HG03565 (cell line): ENCODE measurements around the gene RPRD1B.

Source experiments
- ATAC-seq: cut with Tn5 transposase; IDR thresholded peaks from one replicate; pipeline ENCODE4 v1.9.1; 2021; ENCODE audit warnings: mild to moderate bottlenecking, moderate library complexity; ENCODE audit not compliant: unreplicated experiment

The RPRD1B gene

DNA sequence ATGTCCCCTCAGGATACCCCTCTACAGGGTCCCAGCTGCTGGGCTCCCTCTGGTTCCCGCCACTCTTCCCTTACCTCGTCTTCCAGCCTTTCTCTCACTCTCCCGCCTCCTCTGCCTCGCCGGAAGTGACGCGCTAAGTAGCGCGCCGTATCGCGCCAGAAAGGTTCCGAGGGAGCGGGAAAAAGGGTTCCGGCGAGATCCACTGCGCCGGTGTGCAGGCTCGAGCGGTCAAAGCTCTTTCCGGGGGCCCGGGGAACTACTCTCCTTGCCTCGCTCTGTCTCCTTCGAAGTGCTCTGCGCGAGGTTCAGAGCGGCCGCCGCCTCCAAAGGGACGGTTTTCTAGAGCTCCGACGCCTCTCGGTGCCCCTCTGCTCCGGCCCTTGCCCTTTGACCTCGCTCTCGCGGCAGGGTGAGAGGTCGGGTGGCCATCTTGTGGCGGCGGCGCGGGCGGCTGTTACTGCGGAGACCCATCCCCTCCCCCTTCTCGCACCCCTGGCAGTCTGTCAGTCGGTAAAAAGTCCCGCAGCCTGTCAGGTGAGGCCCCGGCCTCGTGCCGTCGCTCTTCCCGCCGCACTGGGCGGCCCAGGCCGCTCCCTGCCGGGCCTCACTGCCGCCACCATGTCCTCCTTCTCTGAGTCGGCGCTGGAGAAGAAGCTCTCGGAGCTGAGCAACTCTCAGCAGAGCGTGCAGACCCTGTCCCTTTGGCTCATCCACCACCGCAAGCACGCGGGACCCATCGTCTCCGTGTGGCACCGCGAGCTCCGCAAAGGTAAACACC is at the start of gene RPRD1B, which contains the start of gene TTI1:
Gene RPRD1B, plus strand, starts transcription at position 417 of the 778 bp plus-strand sequence. Its CDS starts 202 bp downstream, at position 619.
Gene TTI1, minus strand, starts transcription at position 127 of the 778 bp plus-strand sequence. CDS start 19,640 bp downstream, outside the sequence.
- peak; percentile 79 for ATAC-seq

DNA sequence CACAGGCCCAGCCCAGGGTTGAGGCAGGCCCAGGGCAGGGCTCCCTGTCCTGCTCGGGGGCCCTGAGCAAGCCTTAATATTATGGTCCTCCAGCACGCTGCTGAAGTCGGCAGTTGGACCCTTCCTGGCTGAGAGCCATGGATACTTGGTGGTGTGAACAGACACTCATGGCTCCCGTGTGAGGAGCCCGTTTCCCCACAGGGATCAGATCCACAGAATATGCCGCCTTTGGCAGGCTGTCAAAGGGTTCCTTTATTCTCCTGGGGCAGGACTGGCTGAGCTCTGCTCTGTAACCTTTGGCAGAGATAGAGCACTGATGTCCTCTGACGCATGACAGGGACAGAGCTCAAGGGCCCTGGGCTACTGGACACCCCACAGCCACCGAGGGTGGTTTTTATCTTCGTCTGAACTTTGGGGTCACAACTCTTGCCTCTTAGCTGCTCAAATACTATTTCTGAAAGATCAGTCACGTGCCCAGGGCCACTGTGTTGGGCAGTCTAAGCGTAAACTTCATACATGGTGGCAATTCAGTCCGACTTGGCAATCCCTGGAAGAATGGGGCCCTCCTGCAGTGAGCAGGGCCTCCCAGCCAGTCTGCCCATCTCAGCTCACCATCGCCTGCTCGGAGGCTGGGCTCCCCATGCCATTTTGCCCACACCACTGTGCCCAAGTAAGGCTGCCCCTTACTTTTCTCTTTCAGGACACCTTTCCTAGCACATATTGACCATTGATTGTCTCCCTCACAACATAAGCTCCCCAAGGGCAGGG is 49.3 kb upstream of the RPRD1B start:
- ATAC-seq, result no peak

DNA sequence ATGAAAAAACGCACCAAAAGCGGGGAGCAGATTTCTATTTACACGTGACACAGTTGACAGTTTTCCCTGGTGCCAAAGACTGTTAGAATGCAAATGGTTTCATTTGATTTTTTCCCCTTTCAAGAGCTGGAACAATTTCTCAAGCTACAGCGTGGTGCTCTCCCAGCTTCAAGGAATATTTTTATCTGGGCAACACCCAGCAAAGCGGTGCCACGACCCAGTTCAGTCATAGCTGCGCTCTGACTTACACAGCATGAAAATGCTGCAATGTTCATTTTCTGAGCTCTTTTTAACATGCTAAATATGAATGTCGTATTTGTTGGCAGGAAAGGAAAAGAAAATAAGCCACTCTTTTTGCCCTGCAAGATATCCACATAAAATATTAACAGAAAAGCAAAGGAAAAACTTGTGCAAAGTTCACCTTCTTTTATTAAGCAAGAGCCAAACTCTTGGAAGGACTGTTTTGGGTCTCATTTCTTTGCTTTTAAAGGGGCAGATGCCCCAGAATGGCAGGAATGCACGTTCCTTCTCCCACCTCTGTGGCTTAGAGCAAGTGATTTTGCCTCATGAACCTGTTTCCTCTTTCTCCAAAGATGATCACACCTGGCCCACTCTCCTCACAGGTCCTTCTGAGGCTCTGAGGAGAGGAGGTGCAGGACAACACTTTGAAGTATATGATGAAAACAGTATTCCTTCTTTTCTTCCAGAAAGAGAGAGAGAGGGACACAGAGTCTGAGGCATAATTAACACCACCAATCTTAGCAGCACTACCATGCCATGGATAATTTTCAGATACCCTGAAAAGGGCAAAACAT is 47.3 kb upstream of the RPRD1B start:
- no peak for ATAC-seq

GRCh38 chr20:37986873-37987601 is 46.5 kb upstream of the RPRD1B start:
- no peak for ATAC-seq

- ATAC-seq, result no peak
These were observed 45.8 kb upstream of the RPRD1B start for GRCh38 chr20:37987602-37988290.

- no peak for ATAC-seq
These were observed 45.1 kb upstream of the RPRD1B start for GRCh38 chr20:37988306-37988954.

DNA sequence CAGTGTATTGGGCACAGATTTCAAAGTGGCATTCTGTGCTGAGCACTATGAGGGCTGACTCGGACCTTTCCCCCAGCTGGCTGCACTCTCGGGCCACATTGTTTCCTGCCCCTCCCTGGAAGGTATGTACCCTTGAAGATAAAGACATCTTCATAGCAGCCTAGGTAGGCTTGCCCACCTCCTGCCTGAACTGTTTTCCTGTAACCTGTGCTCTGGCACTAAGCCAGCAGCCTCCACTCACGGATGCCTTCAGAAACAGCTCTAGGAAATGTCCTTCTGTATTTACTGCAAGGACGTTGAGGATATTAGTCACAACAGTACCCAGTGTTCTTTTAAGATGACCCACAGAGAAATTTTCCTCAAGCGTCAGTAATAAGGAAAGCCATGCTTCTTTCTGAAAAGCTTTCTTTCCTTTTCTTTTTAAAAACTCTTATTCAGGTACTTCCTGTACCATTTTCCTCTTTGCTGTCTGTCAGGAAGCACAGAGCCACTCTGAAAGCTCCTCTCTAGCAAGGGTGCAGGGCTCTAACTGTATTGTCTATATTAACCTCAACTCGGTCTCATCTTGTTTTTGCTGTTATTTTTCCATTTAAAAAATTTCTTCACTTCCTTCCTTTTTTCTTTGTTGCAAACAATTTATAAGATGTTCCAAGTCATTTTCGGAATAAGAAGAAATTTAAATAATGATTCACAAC is 43.8 kb upstream of the RPRD1B start:
- ATAC-seq, result no peak

GRCh38 chr20:37990571-37991151 is 42.9 kb upstream of the RPRD1B start:
- peak; percentile 80 for ATAC-seq

DNA sequence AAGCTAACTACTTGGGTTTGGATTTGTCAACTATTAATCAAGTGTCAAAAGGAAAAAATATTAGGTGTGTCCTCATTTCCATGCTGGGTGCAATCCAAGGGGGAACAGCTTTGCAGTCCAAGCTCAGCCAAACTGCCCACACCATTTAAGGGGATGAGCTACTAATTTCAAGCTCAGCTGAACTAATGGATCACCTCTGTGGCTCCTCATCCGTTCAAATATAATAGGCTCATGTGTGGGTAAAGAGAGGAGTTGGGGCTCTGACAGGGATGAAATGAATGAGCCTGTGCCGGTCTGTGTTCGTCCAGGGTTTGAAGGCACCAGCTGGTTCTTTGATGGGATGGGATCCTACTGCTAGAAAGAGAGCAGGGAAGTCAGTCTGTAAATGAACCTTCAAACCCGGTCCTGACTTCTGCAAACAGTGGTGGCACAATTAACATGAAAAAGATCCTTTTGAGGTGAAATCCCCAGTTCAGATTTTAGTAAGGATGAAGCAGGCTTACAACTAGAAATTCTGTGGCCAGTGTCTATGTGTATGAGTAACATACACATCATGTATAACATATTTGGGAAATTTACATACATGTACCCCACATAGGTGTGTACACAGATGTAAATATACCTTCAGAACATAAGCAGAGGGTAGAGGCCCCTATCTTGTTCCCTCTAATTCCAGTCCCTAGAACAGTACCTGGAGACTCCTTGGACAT is 42.2 kb upstream of the RPRD1B start:
- no peak for ATAC-seq

DNA sequence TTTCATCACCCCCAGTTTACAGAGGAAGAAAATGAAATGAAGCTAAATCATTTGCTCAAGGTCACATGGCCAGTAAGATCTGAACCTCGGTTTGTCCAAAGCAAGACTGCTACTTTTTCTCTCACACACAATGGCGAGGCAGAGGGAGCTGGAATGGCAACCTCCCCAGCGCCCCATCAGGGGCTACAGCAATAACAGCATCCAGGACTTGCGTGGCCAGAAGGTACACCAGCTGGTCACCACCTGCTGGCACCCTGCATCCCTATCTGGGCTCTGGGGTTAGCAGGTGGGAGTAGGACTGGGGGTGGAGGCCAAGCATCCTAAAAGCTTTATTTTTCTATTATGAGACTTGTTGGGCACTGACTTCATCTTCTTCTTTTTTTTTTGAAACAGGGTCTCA is 41.6 kb upstream of the RPRD1B start:
- ATAC-seq, result no peak

DNA sequence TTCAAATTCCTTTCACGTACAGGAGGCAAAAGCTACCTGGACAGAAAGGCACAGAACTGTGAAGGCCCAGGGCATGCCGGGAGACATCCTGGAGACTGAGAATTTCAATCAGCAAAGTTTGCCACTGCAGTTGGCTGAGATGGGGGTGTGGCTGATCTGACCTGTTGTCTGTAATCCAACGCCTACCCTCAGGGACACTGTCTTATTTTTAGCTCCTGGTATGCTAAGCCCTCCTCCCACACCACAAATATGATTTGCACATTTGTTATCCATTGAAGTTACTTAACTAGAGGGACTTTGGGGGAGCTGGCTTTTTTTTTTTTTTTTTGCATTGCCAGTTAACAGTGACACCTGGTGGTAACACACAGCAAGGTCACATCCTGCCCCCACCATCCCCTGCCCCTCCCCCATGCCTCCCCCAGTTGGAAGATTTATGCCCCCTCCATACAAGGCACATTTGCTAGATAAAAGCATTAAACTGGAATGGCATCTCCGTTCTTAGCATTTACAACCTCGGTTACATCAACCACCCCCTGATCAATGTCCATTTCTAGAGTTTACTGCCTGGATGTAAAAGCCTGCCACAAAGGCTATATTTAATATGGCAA is 40.6 kb upstream of the RPRD1B start:
- no peak for ATAC-seq

DNA sequence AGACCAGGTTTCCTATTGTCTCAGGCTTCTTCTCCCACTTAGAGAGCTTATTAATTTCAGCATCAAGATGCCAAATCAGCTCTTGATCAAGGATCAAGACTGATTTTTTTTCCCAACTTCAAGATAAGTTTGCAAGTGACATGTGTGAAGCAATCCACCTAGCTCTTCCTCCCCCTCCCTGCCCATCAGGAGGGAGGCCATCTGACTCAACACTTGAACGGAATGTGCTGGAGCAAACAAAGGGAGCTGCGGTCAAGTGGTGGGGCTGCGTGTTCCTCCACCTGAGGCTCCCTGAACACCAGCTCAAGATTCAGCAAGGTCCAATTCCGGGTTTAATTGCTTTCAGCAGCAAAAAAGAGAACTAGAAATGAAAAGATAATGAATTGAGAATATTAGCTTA is 39.0 kb upstream of the RPRD1B start:
- no peak for ATAC-seq

DNA sequence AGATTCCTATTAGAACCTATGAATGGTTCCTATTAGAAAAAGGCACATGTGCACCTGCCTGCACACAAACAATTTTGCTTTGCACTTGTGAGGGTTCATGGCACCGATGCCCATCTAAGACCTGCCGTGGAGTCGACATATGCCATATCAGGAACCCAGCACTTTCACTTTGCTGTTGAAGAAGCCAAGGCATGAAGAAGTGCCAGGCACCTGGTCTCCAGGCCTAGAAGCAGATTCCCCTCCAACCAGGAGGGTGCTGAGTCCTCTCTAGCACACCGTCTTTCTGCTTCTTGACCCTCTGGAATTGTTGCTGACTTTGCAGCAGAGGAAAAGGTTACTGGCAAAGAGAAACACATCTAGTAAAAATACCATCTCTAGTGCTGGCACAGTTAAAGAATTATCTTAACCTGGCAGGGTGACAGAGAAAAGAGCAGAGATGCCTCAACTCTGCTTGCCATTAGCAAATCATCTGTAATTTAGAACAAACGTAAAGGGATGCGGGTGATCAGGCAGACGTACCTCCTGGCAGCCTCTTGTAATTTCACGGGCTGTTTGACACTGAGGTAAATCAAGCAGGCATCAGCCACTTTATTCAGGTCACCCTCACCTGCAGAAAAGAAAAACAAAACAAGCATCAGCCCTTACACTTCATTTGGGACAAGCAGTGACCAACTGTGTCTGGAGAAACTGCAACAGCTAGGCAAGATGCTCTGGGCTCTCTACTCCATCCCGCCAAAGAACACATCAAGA is 37.5 kb upstream of the RPRD1B start:
- ATAC-seq, result no peak

DNA sequence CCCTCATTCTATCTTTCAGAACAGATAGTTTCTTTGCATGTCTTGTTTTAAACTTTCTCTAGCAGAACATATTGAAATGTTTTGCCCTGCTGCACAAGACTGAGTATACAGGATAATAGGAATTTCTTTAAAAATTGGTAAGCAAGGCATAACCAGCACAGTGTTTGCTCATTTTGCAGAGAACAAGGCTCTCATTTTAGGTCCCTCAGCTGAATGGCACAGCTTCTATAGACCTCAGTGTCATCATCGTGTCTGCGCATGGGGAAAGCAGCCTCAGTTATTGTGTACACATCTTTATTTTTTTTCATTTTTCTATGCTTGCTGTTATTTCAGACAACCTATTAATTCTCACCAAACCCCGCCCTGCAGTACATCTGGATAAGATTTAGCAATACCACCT is 36.0 kb upstream of the RPRD1B start:
- no peak for ATAC-seq

GRCh38 chr20:37999526-38000263 is 33.9 kb upstream of the RPRD1B start:
- ATAC-seq, result no peak

- ATAC-seq, result no peak
These were observed 33.3 kb upstream of the RPRD1B start for GRCh38 chr20:38000293-38000692.
